ENCODE measurements around the gene NUDT1.

The NUDT1 gene

GRCh38 chr7:2288503-2288902 is 46.5 kb downstream of the NUDT1 start:
- Histone ChIP-seq H3K4me1 (ENCODE audit: control insufficient read depth, insufficient read depth, low read length) (peaks cover under 1% of the 10 kb centered on the region; the same call in 1 of the 2 replicates), H3K36me3 (ENCODE audit: control insufficient read depth, insufficient read depth, low read length) (0 out of 2 replicates have a peak, but pooled peaks cover 2% of the 10 kb centered on the region), H3K9me3 (ENCODE audit: control insufficient read depth, insufficient read depth, low read depth, low read length) (no peaks in the 10 kb centered on the region), H3K9ac (ENCODE audit: low read length) (no peak overlapping the region), H3K27me3 (ENCODE audit: control insufficient read depth, insufficient read depth, low read length) (no peaks in the 10 kb centered on the region), H3K4me3 (ENCODE audit: low read depth, low read length) (no peak overlapping the region), H3K27ac (ENCODE audit: low read depth, low read length) (no peak overlapping the region)

DNA sequence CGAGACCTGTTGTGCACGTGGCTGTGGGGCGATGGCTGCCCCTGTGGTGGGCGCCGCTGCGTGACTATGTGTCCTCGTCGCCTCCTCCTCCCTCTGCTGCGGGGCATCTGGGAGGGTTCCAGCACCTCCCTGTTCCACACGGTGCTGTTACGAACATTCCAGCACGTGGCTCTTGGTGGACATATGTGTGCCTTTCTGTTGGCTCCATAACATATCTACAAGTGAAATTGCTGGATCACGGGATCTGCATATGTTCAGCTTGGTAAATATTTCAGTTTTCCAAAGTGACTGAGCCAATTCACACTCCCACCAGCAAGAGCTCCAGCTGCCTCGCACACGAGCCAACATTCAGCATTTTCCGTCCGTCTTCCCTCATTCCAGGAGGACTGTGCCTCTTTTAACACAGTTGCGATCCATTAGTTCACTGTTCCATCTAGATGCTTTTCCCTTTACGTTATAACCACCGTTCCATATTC is 47.1 kb downstream of the NUDT1 start:
- Histone ChIP-seq H3K9ac (ENCODE audit: low read length) (no peak overlapping the region), H3K4me3 (ENCODE audit: low read depth, low read length) (no peak overlapping the region), H3K27ac (ENCODE audit: low read depth, low read length) (no peak overlapping the region), H3K9me3 (ENCODE audit: control insufficient read depth, insufficient read depth, low read depth, low read length) (no peaks in the 10 kb centered on the region), H3K27me3 (ENCODE audit: control insufficient read depth, insufficient read depth, low read length) (no peaks in the 10 kb centered on the region), H3K36me3 (ENCODE audit: control insufficient read depth, insufficient read depth, low read length) (0 out of 2 replicates have a peak, but pooled peaks cover 2% of the 10 kb centered on the region), H3K4me1 (ENCODE audit: control insufficient read depth, insufficient read depth, low read length) (no peaks in the 10 kb centered on the region)

DNA sequence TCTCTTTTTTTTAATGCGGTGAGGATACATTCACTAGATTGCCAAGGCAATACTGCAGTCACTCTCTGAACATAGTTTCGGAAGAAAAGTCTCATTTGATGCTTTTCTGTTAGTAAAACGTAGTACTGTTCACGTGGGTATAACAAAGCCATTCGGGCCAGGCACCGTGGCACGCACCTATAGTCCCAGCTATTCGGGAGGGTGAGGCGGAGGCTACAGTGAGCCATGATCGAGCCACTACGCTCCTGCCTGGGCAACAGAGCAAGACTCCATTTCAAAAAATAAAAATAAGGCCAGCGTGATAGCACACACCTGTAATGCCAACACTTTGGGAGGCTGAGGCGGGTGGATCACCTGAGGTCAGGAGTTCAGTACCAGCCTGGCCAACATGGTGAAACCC is 47.6 kb downstream of the NUDT1 start:
- Histone ChIP-seq H3K36me3 (ENCODE audit: control insufficient read depth, insufficient read depth, low read length) (0 out of 2 replicates have a peak, but pooled peaks cover 2% of the 10 kb centered on the region), H3K9me3 (ENCODE audit: control insufficient read depth, insufficient read depth, low read depth, low read length) (no peaks in the 10 kb centered on the region), H3K4me3 (ENCODE audit: low read depth, low read length) (no peak overlapping the region), H3K27me3 (ENCODE audit: control insufficient read depth, insufficient read depth, low read length) (no peaks in the 10 kb centered on the region), H3K4me1 (ENCODE audit: control insufficient read depth, insufficient read depth, low read length) (no peaks in the 10 kb centered on the region), H3K27ac (ENCODE audit: low read depth, low read length) (no peak overlapping the region), H3K9ac (ENCODE audit: low read length) (no peak overlapping the region)

DNA sequence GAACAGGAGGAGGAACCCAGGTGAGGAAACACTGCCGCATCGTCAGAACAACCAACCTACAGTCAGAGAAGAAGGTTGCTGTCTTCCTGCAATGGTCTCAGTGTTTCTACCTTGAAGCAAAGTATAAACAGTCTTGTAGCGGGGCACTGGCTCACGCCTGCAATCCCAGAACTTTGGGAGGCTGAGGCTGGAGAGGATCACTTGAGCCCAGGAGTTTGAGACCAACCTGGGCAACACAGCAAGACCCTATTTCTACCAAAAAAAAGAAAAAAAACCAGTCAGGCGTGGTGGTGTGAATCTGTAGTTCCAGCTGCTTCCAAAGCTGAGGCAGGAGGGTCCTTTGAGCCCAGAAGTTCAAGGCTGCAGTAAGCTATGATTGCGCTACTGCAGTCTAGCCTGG is 48.9 kb downstream of the NUDT1 start:
- Histone ChIP-seq H3K27me3 (ENCODE audit: control insufficient read depth, insufficient read depth, low read length) (no peaks in the 10 kb centered on the region), H3K4me1 (ENCODE audit: control insufficient read depth, insufficient read depth, low read length) (no peaks in the 10 kb centered on the region), H3K9ac (ENCODE audit: low read length) (no peak overlapping the region), H3K36me3 (ENCODE audit: control insufficient read depth, insufficient read depth, low read length) (0 out of 2 replicates have a peak, but pooled peaks cover 2% of the 10 kb centered on the region), H3K9me3 (ENCODE audit: control insufficient read depth, insufficient read depth, low read depth, low read length) (no peaks in the 10 kb centered on the region), H3K4me3 (ENCODE audit: low read depth, low read length) (no peak overlapping the region), H3K27ac (ENCODE audit: low read depth, low read length) (no peak overlapping the region)

GRCh38 chr7:2295936-2296620 is 54.1 kb downstream of the NUDT1 start:
- no peak overlapping the region for H3K9ac ChIP-seq (ENCODE audit: low read length)
- H3K9me3 ChIP-seq (ENCODE audit: control insufficient read depth, insufficient read depth, low read depth, low read length): no peaks in the 10 kb centered on the region
- peaks cover 3% of the 10 kb centered on the region for H3K4me1 ChIP-seq (ENCODE audit: control insufficient read depth, insufficient read depth, low read length)
- H3K4me3 ChIP-seq (ENCODE audit: low read depth, low read length): no peak overlapping the region
- no peaks in the 10 kb centered on the region for H3K27me3 ChIP-seq (ENCODE audit: control insufficient read depth, insufficient read depth, low read length)
- H3K27ac ChIP-seq (ENCODE audit: low read depth, low read length): no peak overlapping the region
- no peaks in the 10 kb centered on the region for H3K36me3 ChIP-seq (ENCODE audit: control insufficient read depth, insufficient read depth, low read length)

DNA sequence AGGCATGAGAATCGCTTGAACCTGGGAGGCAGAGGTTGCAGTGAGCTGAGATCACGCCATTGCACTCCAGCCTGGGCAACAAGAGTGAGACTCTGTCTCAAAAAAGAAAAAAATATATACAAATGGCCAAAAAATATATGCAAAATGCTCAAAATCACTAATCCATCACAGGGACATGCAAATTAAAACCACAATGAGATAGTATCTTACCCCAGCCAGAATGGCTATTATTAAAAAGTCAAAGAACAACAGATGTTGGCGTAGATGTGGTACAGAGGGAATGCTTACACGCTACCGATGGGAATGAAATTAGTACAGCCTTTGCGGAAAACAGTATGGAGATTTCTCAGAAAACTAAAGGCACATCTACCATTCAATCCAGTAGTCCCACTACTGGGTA is 54.8 kb downstream of the NUDT1 start:
- H3K9ac ChIP-seq (ENCODE audit: low read length): no peak overlapping the region
- H3K4me1 ChIP-seq (ENCODE audit: control insufficient read depth, insufficient read depth, low read length): peaks cover 8% of the 10 kb centered on the region
- H3K4me3 ChIP-seq (ENCODE audit: low read depth, low read length): no peak overlapping the region
- H3K27ac ChIP-seq (ENCODE audit: low read depth, low read length): no peak overlapping the region
- peaks cover 4% of the 10 kb centered on the region for H3K9me3 ChIP-seq (ENCODE audit: control insufficient read depth, insufficient read depth, low read depth, low read length)
- no peaks in the 10 kb centered on the region for H3K27me3 ChIP-seq (ENCODE audit: control insufficient read depth, insufficient read depth, low read length)
- no peaks in the 10 kb centered on the region for H3K36me3 ChIP-seq (ENCODE audit: control insufficient read depth, insufficient read depth, low read length)

DNA sequence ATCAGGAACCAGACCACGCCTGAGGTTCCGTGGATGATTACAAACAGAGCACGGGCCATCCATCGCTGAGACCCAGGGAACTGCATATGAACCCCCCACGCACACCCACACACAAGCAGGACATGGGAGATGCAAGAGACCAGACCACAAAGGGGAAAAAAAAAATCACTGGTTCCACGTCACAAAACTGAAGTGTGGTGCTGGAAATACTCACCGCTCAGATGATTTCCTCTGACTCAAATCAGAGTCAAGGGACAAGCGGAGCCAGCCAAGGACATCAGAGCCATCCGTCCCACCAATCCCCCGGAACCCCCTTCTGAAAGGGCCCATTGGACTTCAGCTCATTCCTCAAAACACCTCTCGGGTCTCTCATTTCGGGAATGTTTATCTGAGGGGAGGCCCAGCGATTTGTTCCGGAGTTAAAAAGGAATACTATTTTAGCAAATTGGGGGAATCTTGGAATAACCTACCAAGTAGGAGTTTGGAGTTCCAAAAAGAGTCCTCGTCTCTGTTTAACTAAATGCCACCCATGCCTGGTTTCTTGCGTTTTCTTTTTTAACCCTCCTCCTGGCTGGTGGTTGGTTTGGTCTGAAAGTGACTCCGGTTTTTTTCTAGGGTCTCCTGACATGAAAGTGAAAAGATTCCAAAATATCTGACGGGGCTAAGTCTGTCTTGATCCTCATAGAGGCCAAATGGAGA is 57.3 kb downstream of the NUDT1 start:
- no peak overlapping the region for H3K9ac ChIP-seq (ENCODE audit: low read length)
- H3K27ac ChIP-seq (ENCODE audit: low read depth, low read length): no peak overlapping the region
- H3K27me3 ChIP-seq (ENCODE audit: control insufficient read depth, insufficient read depth, low read length): no peaks in the 10 kb centered on the region
- no peak overlapping the region for H3K4me3 ChIP-seq (ENCODE audit: low read depth, low read length)
- no peaks in the 10 kb centered on the region for H3K36me3 ChIP-seq (ENCODE audit: control insufficient read depth, insufficient read depth, low read length)
- H3K4me1 ChIP-seq (ENCODE audit: control insufficient read depth, insufficient read depth, low read length): peaks cover 8% of the 10 kb centered on the region
- H3K9me3 ChIP-seq (ENCODE audit: control insufficient read depth, insufficient read depth, low read depth, low read length): peaks cover 4% of the 10 kb centered on the region

- H3K27me3 ChIP-seq (ENCODE audit: control insufficient read depth, insufficient read depth, low read length): no peaks in the 10 kb centered on the region
- H3K36me3 ChIP-seq (ENCODE audit: control insufficient read depth, insufficient read depth, low read length): no peaks in the 10 kb centered on the region
- peaks cover 8% of the 10 kb centered on the region for H3K4me1 ChIP-seq (ENCODE audit: control insufficient read depth, insufficient read depth, low read length)
- H3K27ac ChIP-seq (ENCODE audit: low read depth, low read length): no peak overlapping the region
- peaks cover 8% of the 10 kb centered on the region for H3K9me3 ChIP-seq (ENCODE audit: control insufficient read depth, insufficient read depth, low read depth, low read length)
- no peak overlapping the region for H3K4me3 ChIP-seq (ENCODE audit: low read depth, low read length)
- no peak overlapping the region for H3K9ac ChIP-seq (ENCODE audit: low read length)
These were observed 58.0 kb downstream of the NUDT1 start for GRCh38 chr7:2299870-2300512.
